GM23338 (cell line): ENCODE results near the gene POP7. TPM values are rescaled to one million over a fixed set of nuclear protein-coding genes. Genes with fewer than 3 reads are reported as not detected.

Experiments
- ATAC-seq: fragments of 200-7000 bp; cut with Tn5 transposase; 3 replicates; pipeline ENCODE4 v1.9.1; 2020
- DNase-seq: peaks from one replicate; pipeline ENCODE4 v3.0.0-alpha.2; 2015; ENCODE audit warnings: low spot score
- H2AFZ ChIP-seq: fragments of 200-600 bp; sonication (generic); 2 replicates; pipeline ENCODE4 v1.8.0; 2016; ENCODE audit warnings: antibody characterized with exemption, mild to moderate bottlenecking, moderate library complexity
- H3F3A ChIP-seq: fragments of 200-600 bp; sonication (generic); replicated peaks from 2 replicates; pipeline ENCODE4 v1.8.0; 2017; ENCODE audit warnings: antibody characterized with exemption, mixed run types, low read depth
- H3K27ac ChIP-seq: fragments of 200-600 bp; sonication (generic); 2 replicates; pipeline ENCODE4 v1.6.1; 2016; ENCODE audit warnings: low read depth
- H3K27me3 ChIP-seq: fragments of 200-600 bp; sonication (generic); 2 replicates; pipeline ENCODE4 v1.8.0; 2016; ENCODE audit warnings: mild to moderate bottlenecking, mixed run types, moderate library complexity; ENCODE audit not compliant: insufficient read depth
- H3K36me3 ChIP-seq: fragments of 200-600 bp; sonication (generic); 2 replicates; pipeline ENCODE4 v1.8.0; 2016; ENCODE audit warnings: mild to moderate bottlenecking; ENCODE audit not compliant: insufficient read depth
- H3K4me1 ChIP-seq: fragments of 200-600 bp; sonication (generic); 2 replicates; pipeline ENCODE4 v1.8.0; 2016; ENCODE audit warnings: mild to moderate bottlenecking, moderate library complexity; ENCODE audit not compliant: insufficient read depth
- H3K4me2 ChIP-seq: fragments of 200-600 bp; sonication (generic); 2 replicates; pipeline ENCODE4 v1.7.1; 2017; ENCODE audit warnings: mixed run types
- H3K4me3 ChIP-seq: fragments of 200-600 bp; sonication (generic); 2 replicates; pipeline ENCODE4 v1.6.1; 2016; ENCODE audit warnings: mixed run types
- H3K79me2 ChIP-seq: fragments of 200-600 bp; sonication (generic); replicated peaks from 2 replicates; pipeline ENCODE4 v1.8.0; 2017; ENCODE audit warnings: mild to moderate bottlenecking; ENCODE audit not compliant: insufficient read depth
- H3K9me2 ChIP-seq: fragments of 200-600 bp; sonication (generic); 2 replicates; pipeline ENCODE4 v1.8.0; 2017; ENCODE audit not compliant: insufficient read depth
- H4K20me1 ChIP-seq: fragments of 200-600 bp; sonication (generic); replicated peaks from 2 replicates; pipeline ENCODE4 v1.8.0; 2017; ENCODE audit warnings: mild to moderate bottlenecking; ENCODE audit not compliant: insufficient read depth
- H3K27ac Mint-ChIP-seq: 2 replicates; pipeline ENCODE4 v1.8.0; 2020; ENCODE audit warnings: inconsistent platforms, mild to moderate bottlenecking, moderate library complexity, mixed read lengths
- H3K27me3 Mint-ChIP-seq: 3 replicates; pipeline ENCODE4 v1.8.0; 2022; ENCODE audit warnings: low read depth, mild to moderate bottlenecking, moderate library complexity, mixed read lengths, inconsistent platforms; ENCODE audit not compliant: insufficient read depth, poor library complexity
- H3K36me3 Mint-ChIP-seq: 3 replicates; pipeline ENCODE4 v1.8.0; 2021; ENCODE audit warnings: low read depth, mild to moderate bottlenecking, inconsistent platforms, moderate library complexity, mixed read lengths
- H3K4me1 Mint-ChIP-seq: 3 replicates; pipeline ENCODE4 v1.8.0; 2020; ENCODE audit warnings: mild to moderate bottlenecking, inconsistent platforms, mixed read lengths
- H3K4me3 Mint-ChIP-seq: 3 replicates; pipeline ENCODE4 v1.8.0; 2021; ENCODE audit warnings: moderate library complexity, mild to moderate bottlenecking, inconsistent platforms, mixed read lengths
- H3K9me3 Mint-ChIP-seq: 3 replicates; pipeline ENCODE4 v1.8.0; 2020; ENCODE audit warnings: moderate library complexity, mild to moderate bottlenecking, inconsistent platforms, mixed read lengths
- CREB1 ChIP-seq: fragments of 250-450 bp; sonication (Bioruptor Pico); IDR thresholded peaks from 2 replicates; pipeline ENCODE4 v1.5.0; 2020; ENCODE audit warnings: low read depth, mild to moderate bottlenecking, moderate library complexity
- EZH2 ChIP-seq: fragments of 200-600 bp; sonication (generic); IDR thresholded peaks from one replicate; pipeline ENCODE4 v1.8.0; 2017; ENCODE audit warnings: antibody characterized with exemption, mild to moderate bottlenecking, low read depth; ENCODE audit not compliant: unreplicated experiment
- EZH2phosphoT487 ChIP-seq: fragments of 200-600 bp; sonication (generic); IDR thresholded peaks from one replicate; pipeline ENCODE4 v1.8.1; 2018; ENCODE audit warnings: antibody characterized with exemption; ENCODE audit not compliant: unreplicated experiment
- JUNB ChIP-seq: IDR thresholded peaks from one replicate; pipeline ENCODE4 v1.6.1; 2016; ENCODE audit warnings: antibody characterized with exemption; ENCODE audit not compliant: unreplicated experiment
- NANOG ChIP-seq: IDR thresholded peaks from 2 replicates; pipeline ENCODE4 v1.6.1; 2016; ENCODE audit warnings: antibody characterized with exemption, borderline replicate concordance
- POLR2AphosphoS5 ChIP-seq: IDR thresholded peaks from 2 replicates; pipeline ENCODE4 v1.6.1; 2016; ENCODE audit warnings: antibody characterized with exemption, low read depth
- REST ChIP-seq: IDR thresholded peaks from one replicate; pipeline ENCODE4 v1.6.1; 2018; ENCODE audit warnings: antibody characterized with exemption; ENCODE audit not compliant: unreplicated experiment
- STAT1 ChIP-seq: IDR thresholded peaks from one replicate; pipeline ENCODE4 v1.6.1; 2016; ENCODE audit warnings: antibody characterized with exemption; ENCODE audit not compliant: unreplicated experiment
- ZNF114 ChIP-seq: fragments of 250-450 bp; sonication (Bioruptor Pico); IDR thresholded peaks from 2 replicates; pipeline ENCODE4 v1.5.0; 2020; ENCODE audit warnings: mild to moderate bottlenecking, moderate library complexity
- ZNF331 ChIP-seq: fragments of 250-450 bp; sonication (Bioruptor Pico); IDR thresholded peaks from 2 replicates; pipeline ENCODE4 v1.5.0; 2020; ENCODE audit warnings: low read depth, mild to moderate bottlenecking, moderate library complexity
- polyA plus RNA-seq: library from polyadenylated mRNA; unstranded; fragments of >200 nt; fragmentation: Nextera tagmentation; extraction: Ambion mirVana; gene quantifications from 2 replicates; pipeline ENCODE4 v1.2.1, GENCODE V29; 2016
- total RNA-seq: library from RNA; depleted of rRNA; stranded (reverse); fragments of >200 nt; shearing (Covaris generic); gene quantifications from 2 replicates; pipeline ENCODE4 v1.2.3, GENCODE V29; 2014
- TF ChIP-seq, protein P1 (sequence below): IDR thresholded peaks from 2 replicates; pipeline ENCODE4 v1.6.1; 2016; ENCODE audit warnings: antibody characterized with exemption
- TF ChIP-seq, protein P2 (sequence below), 2 experiments: fragments of 200-600 bp in 1 of 2; sonication (generic) in 1 of 2; conservative IDR thresholded peaks; 2 replicates each; pipeline versions ENCODE4 v1.5.1 to v1.6.1; 2016 to 2017; ENCODE audit warnings: antibody characterized with exemption in 2 of 2, low read depth in 2 of 2, mild to moderate bottlenecking in 2 of 2, moderate library complexity in 1 of 2
- TF ChIP-seq, protein P3 (sequence below): fragments of 250-450 bp; sonication (Bioruptor Pico); IDR thresholded peaks from 2 replicates; pipeline ENCODE4 v1.5.0; 2020; ENCODE audit warnings: mild to moderate bottlenecking, moderate library complexity

Gene POP7
- total and polyA plus RNA-seq, 2 experiments from 2014 or later: 110 to 216 TPM

- Histone ChIP-seq H3K27me3 (no peaks in the 10 kb centered on the region), H4K20me1 (no peaks in the 10 kb centered on the region), H3K79me2 (no peaks in the 10 kb centered on the region), H3K4me1 (no peaks in the 10 kb centered on the region), H3K27ac (no peak overlapping the region), H2AFZ (no peak overlapping the region), H3F3A (no peaks in the 10 kb centered on the region), H3K4me2 (no peak overlapping the region), H3K36me3 (no peaks in the 10 kb centered on the region), H3K4me3 (no peak overlapping the region), H3K9me2 (no peaks in the 10 kb centered on the region)
- Mint-ChIP-seq H3K4me1 (peaks cover 4% of the 10 kb centered on the region), H3K27me3 (peaks cover 19% of the 10 kb centered on the region), H3K36me3 (no peaks in the 10 kb centered on the region), H3K9me3 (no peaks in the 10 kb centered on the region), H3K27ac (no peak overlapping the region), H3K4me3 (no peak overlapping the region; the same call in 2 of the 3 replicates)
- no peak for TF ChIP-seq POLR2AphosphoS5
- TF ChIP-seq CREB1: no peak
- no peak for TF ChIP-seq REST
- no peak for TF ChIP-seq EZH2
- no peak for TF ChIP-seq EZH2phosphoT487
- no peak for TF ChIP-seq STAT1
- TF ChIP-seq, protein P1, sequence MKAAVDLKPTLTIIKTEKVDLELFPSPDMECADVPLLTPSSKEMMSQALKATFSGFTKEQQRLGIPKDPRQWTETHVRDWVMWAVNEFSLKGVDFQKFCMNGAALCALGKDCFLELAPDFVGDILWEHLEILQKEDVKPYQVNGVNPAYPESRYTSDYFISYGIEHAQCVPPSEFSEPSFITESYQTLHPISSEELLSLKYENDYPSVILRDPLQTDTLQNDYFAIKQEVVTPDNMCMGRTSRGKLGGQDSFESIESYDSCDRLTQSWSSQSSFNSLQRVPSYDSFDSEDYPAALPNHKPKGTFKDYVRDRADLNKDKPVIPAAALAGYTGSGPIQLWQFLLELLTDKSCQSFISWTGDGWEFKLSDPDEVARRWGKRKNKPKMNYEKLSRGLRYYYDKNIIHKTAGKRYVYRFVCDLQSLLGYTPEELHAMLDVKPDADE: no peak
- TF ChIP-seq NANOG: no peak
- no peak for TF ChIP-seq JUNB
- TF ChIP-seq ZNF114: no peak
- TF ChIP-seq, protein P2, sequence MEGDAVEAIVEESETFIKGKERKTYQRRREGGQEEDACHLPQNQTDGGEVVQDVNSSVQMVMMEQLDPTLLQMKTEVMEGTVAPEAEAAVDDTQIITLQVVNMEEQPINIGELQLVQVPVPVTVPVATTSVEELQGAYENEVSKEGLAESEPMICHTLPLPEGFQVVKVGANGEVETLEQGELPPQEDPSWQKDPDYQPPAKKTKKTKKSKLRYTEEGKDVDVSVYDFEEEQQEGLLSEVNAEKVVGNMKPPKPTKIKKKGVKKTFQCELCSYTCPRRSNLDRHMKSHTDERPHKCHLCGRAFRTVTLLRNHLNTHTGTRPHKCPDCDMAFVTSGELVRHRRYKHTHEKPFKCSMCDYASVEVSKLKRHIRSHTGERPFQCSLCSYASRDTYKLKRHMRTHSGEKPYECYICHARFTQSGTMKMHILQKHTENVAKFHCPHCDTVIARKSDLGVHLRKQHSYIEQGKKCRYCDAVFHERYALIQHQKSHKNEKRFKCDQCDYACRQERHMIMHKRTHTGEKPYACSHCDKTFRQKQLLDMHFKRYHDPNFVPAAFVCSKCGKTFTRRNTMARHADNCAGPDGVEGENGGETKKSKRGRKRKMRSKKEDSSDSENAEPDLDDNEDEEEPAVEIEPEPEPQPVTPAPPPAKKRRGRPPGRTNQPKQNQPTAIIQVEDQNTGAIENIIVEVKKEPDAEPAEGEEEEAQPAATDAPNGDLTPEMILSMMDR (conservative IDR thresholded peaks at IDR 0.05; ENCODE audit: low read depth in 2 of 2): no peak
- TF ChIP-seq, protein P3, sequence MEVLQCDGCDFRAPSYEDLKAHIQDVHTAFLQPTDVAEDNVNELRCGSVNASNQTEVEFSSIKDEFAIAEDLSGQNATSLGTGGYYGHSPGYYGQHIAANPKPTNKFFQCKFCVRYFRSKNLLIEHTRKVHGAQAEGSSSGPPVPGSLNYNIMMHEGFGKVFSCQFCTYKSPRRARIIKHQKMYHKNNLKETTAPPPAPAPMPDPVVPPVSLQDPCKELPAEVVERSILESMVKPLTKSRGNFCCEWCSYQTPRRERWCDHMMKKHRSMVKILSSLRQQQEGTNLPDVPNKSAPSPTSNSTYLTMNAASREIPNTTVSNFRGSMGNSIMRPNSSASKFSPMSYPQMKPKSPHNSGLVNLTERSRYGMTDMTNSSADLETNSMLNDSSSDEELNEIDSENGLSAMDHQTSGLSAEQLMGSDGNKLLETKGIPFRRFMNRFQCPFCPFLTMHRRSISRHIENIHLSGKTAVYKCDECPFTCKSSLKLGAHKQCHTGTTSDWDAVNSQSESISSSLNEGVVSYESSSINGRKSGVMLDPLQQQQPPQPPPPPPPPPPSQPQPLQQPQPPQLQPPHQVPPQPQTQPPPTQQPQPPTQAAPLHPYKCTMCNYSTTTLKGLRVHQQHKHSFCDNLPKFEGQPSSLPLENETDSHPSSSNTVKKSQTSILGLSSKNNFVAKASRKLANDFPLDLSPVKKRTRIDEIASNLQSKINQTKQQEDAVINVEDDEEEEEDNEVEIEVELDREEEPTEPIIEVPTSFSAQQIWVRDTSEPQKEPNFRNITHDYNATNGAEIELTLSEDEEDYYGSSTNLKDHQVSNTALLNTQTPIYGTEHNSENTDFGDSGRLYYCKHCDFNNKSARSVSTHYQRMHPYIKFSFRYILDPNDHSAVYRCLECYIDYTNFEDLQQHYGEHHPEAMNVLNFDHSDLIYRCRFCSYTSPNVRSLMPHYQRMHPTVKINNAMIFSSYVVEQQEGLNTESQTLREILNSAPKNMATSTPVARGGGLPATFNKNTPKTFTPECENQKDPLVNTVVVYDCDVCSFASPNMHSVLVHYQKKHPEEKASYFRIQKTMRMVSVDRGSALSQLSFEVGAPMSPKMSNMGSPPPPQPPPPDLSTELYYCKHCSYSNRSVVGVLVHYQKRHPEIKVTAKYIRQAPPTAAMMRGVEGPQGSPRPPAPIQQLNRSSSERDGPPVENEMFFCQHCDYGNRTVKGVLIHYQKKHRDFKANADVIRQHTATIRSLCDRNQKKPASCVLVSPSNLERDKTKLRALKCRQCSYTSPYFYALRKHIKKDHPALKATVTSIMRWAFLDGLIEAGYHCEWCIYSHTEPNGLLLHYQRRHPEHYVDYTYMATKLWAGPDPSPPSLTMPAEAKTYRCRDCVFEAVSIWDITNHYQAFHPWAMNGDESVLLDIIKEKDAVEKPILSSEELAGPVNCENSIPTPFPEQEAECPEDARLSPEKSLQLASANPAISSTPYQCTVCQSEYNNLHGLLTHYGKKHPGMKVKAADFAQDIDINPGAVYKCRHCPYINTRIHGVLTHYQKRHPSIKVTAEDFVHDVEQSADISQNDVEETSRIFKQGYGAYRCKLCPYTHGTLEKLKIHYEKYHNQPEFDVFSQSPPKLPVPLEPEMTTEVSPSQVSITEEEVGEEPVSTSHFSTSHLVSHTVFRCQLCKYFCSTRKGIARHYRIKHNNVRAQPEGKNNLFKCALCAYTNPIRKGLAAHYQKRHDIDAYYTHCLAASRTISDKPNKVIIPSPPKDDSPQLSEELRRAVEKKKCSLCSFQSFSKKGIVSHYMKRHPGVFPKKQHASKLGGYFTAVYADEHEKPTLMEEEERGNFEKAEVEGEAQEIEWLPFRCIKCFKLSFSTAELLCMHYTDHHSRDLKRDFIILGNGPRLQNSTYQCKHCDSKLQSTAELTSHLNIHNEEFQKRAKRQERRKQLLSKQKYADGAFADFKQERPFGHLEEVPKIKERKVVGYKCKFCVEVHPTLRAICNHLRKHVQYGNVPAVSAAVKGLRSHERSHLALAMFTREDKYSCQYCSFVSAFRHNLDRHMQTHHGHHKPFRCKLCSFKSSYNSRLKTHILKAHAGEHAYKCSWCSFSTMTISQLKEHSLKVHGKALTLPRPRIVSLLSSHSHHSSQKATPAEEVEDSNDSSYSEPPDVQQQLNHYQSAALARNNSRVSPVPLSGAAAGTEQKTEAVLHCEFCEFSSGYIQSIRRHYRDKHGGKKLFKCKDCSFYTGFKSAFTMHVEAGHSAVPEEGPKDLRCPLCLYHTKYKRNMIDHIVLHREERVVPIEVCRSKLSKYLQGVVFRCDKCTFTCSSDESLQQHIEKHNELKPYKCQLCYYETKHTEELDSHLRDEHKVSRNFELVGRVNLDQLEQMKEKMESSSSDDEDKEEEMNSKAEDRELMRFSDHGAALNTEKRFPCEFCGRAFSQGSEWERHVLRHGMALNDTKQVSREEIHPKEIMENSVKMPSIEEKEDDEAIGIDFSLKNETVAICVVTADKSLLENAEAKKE (CRISPR knock-in tag): no peak
- TF ChIP-seq ZNF331 (CRISPR knock-in tag): no peak
- ATAC-seq: no peak
- DNase-seq: no peak
Observed at GRCh38 chr7:100752994-100753393, 47.1 kb downstream of the POP7 start.
